Embryonic facial prominence (tissue), 1 donor: ENCODE measurements around the gene RNASEH2A.
"Not testable (repeated sequence)": the region's sequence is repeated elsewhere in the genome, so short reads cannot be mapped to it uniquely, and the experiment has no call there.

ENCODE experiments used
- DNase-seq: peaks from one replicate; pipeline ENCODE4 v3.0.0-alpha.2; 2016; ENCODE audit errors: extremely low spot score

Gene RNASEH2A

DNA sequence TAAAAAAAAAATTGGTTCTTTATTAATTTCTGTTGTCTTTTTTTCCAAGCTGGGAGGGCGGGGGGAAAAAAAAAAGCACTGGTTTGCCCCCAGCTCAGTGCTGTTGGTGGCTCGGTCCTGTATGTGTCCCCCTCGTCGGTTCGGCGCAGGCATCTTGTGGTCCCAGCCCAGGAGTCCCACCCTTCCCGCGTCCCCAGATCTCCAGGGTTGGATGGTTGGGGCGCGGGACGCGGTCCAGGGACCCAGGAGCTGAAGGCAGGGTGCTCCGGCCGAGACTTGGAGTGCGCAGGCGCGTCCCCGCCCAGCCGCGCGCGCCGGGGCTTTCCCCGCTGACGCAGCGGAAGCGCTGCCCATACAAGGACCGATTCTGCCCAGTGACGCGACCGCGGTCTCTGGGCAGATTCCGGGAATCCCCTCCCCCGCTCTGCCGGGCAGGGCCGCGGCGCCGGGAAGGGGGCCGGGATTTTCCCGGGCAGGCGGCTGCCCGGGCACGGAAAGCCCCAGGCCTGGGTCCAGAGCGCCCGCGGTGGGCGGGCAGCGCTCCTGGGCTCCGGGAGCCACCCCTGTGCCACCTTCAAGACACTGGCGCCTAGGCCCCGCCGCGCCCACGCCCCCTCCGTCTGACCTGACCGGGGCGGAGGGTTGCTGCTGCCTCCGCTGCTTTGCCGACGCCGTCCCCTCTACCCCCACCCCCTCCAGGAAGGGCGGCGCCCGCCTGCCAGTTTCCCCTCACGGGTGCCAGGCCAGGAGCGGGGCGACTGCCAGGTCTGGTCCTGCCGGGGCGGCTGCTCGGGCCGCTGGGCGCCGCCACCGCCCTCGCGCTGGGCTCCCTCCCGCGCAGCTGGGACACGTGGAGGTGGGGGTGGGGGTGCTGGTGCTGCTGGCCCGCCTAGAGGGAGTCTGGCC is 12.8 kb upstream of the RNASEH2A start:
- DNase-seq = peak; percentile 86

- DNase-seq = no peak
Measured at GRCh38 chr19:12794196-12794941, 12.0 kb upstream of the RNASEH2A start.

DNA sequence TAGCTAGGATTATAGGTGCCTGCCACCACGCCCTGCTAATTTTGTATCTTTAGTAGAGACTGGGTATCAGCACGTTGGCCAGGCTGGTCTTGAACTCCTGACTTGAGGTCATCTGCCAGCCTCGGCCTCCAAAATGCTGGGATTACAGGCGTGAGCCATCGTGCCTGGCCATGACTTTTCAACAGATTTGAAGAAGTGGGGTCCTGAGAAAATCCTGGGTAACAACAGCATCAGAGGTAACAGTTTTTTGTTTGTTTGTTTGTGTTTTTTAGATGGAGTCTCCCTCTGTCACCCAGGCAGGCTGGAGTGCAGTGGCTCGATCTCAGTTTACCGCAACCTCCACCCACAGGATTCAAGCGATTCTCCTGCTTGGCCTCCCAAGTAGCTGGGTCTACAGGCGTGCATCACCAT is 11.4 kb upstream of the RNASEH2A start:
- no peak for DNase-seq

DNA sequence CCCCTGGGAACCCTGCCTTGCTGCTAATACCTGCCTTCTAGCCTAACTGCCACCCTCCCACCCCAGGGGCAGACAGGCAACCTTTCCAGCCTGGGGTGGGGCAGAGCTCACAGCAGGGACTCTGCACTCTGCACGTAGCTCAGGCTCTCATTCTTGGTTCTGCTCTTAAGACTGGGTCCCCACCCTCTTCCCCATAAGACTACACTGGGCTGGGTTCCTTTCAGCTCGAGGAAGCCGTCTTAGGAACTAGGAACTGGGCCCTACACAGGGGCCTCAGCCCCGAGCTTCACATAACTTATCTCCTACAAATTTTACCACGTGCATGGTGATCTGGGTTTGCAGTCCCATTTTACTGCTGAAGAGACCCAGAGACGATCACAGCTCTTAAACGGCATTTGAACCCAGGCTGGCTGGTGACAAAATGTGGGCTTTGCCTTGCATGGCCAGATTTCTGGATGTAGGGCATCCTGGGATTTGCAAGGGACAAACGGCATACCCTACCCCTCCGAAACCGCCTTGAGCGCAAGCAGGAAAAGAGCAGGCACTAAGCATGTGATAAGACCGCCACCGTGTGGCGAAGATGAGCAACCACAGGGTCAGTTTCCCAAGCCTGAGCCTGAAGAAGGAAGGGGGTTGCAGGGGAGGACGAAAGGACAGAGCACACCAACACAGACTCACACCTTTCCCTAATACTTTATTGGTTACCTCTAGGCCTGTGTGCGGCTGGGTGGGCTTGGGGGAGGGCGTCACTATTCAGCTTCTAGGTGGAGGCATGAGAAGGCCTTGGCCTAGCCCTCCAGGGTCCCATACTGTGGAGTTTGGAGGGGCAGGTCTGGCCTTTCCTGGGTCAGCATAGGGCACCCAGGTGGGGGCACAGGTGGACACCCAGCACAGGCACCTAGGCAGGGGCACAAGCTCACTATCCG is 10.0 kb upstream of the RNASEH2A start:
- no peak for DNase-seq

- DNase-seq = no peak
Measured at GRCh38 chr19:12797141-12797587, 9.2 kb upstream of the RNASEH2A start.

- not testable (repeated sequence) for DNase-seq
Measured at GRCh38 chr19:12797607-12798006, 8.8 kb upstream of the RNASEH2A start.

DNA sequence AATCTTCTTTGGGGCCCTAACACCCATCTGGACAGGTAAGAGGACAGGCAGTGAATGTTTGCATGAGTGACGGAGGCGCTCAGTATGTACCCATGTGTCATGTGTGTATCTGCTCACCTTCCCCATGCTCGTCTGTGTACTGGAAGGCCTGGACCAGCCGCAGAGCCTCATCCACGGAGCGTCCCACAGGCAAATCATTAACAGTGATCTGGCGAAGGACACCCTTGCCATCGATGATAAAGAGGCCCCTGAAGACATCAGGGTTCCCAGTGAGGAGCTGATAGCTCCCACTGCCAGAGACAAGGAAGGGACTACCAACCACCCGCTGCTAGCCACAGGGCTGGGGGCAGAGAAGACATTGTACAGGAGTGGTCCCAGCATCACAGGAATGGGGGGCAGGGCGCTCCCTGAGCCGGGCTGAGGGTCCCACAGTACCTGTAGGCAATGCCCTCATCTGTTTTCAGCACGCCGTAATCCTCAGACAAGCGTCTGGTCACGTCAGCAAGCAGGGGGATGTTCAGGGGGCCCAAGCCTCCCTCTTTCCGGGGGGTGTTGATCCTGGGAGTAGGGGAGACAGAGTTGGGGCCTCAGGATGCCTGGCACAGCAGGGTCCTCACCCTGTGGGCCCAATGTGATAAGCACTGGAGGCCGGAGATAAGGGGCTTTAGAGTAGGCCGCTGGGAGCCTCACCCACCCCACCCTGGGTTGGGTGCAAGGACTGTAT is 6.5 kb upstream of the RNASEH2A start:
- DNase-seq = no peak

DNA sequence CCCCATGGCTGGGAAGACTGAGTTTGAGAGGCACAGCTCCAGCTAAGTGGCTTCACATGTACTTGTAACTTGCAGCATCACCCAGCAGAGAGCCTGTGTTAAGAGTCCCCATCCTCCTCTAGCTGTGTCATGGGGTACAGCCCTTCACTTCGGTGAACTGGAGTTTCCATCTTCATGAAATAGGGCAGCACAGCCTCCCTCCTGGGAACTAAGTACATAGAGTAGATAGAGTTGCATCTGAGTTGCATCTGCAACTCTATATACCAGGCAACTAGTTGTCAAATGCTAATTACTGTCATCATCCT is 6.0 kb upstream of the RNASEH2A start:
- no peak for DNase-seq

DNA sequence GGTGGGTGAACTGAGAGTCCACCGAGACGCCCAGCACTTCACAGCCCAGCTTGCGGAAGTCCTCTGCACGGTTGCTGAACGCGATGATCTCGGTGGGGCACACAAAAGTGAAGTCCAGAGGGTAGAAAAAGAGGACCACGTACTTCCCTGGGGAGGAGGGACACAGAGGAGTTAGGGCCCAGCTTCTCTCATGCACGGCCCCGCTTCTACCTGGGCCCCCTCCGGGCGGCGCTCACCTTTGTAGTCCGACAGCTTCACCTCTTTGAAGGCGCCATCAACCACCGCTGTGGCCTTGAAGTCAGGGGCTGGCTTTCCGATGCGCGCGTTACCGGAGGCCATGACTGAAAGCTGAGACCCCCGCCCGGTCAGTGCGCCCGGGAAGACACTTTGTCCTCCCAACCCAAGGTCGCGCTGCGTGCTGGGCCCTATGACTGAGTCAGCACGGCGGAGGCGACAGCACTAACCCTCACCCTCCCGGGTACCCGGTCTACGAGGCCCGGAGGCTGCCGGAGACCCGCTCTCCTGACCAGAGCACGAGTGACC is 5.4 kb upstream of the RNASEH2A start:
- no peak for DNase-seq

DNA sequence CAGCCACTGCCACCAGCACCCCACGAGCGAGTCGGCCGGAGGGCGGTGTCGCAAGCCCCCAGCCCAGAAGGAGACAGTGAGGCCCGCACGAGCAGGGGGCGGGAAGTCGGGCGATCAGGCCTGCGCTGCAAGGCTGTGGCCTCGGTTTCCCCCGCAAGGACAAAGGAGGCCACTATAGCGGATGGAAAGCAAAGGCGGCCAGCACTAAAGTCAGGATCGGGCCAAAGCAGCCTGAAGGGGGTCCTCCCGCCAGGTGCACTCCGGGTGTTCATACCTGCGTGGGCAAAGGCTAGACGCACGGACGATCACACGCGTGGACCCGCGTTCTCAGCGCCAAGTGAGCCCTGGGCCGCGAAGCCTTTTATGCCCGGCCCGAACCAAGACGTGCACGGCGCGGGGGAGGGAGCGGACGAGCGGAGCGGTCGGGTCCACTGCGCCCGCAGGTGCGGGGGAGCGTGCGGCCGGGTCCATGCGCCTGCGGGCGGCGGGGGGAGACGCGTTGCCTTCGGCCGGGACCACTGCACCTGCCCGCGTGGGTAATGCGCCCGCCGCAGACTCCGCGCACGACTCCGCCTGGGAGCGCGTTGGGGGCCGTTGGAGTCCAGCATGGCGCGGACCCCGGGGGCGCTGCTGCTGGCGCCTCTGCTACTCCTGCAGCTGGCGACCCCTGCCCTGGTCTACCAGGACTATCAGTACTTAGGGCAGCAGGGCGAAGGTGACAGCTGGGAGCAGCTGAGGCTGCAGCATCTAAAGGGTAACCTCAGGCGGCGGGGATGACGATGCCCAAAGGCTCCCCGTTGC is 4.7 kb upstream of the RNASEH2A start, which contains the start of the genes PRDX2 and THSD8:
Gene PRDX2, minus strand, starts transcription at position 335 of the 801 bp plus-strand sequence. CDS start 539 bp downstream, outside the sequence.
Gene THSD8, plus strand, starts transcription at position 604 of the 801 bp plus-strand sequence. Its CDS starts 3 bp downstream, at position 607.
- no peak for DNase-seq

- no peak for DNase-seq
Measured at GRCh38 chr19:12802267-12803106, 3.9 kb upstream of the RNASEH2A start.

- no peak for DNase-seq
Measured at GRCh38 chr19:12804051-12804450, 2.3 kb upstream of the RNASEH2A start.

DNA sequence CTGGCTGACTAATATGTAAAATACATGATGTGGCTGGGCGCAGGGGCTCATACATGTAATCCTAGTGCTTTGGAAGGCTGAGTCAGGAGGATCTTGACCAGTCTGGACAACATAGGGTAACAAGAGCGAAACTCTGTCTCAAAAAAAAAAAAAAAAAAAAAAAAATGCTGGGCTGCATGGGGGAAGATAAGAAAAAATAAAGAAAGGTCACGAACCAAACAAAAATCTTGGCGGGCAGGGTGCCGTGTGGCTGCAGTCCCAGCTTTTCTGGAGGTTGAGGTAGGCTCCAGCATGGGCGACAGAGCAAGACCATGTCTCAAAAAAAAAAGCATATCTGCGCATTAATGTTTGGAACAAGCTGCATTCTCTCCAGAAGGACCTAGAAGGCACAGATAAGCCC is 8.7 kb downstream of the RNASEH2A start:
- no peak for DNase-seq

DNA sequence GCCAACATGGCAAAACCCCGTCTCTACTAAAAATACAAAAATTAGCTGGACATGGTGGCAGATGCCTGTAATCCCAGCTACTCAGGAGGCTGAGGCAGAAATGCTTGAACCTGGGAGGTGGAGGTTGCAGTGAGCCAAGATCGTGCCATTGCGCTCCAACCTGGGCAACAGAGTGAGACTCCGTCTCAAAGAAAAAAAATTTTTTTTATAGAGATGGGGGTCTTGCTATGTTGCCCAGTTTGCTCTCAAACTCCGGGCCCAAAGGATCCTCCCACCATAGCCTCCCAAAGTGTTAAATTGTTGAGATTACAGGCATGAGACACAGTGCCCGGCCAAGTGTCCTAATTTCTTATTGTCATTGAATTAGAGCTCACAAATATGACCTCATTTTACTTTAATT is 10.8 kb downstream of the RNASEH2A start:
- DNase-seq = not testable (repeated sequence)

DNA sequence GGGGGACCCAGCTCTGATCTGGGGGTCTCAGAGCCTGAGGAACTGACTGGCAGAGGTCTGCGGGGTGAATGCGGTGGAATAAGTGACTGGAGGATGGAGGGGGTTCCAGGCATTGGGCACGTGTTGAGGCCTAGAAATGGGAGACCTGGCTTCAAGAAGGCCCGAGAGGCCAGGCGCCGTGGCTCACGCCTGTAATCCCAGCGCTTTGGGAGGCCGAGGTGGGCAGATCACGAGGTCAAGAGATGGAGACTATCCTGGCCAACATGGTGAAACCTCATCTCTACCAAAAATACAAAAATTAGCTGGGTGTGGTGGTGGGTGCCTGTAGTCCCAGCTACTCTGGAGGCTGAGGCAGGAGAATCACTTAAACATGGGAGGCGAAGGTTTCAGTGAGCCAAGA is 11.4 kb downstream of the RNASEH2A start:
- not testable (repeated sequence) for DNase-seq

DNA sequence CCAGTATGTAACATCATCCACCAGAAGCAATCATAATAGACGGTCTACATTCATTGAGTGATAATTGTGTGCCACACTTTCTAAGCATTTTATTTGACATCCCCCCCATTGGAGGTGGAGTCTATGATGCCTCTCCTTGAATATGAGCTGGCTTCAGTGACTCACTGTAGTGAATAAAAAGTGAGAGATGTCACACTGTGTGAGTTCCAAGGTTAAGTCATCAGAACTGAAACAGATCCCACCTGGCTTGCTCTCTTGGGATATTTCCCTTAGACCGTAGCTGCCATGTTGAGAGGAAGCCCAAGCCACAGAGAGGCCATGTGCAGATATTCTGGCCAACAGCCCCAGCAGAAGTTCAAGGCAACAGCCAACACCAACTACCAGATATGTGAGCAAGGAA is 15.4 kb downstream of the RNASEH2A start:
- DNase-seq = no peak

DNA sequence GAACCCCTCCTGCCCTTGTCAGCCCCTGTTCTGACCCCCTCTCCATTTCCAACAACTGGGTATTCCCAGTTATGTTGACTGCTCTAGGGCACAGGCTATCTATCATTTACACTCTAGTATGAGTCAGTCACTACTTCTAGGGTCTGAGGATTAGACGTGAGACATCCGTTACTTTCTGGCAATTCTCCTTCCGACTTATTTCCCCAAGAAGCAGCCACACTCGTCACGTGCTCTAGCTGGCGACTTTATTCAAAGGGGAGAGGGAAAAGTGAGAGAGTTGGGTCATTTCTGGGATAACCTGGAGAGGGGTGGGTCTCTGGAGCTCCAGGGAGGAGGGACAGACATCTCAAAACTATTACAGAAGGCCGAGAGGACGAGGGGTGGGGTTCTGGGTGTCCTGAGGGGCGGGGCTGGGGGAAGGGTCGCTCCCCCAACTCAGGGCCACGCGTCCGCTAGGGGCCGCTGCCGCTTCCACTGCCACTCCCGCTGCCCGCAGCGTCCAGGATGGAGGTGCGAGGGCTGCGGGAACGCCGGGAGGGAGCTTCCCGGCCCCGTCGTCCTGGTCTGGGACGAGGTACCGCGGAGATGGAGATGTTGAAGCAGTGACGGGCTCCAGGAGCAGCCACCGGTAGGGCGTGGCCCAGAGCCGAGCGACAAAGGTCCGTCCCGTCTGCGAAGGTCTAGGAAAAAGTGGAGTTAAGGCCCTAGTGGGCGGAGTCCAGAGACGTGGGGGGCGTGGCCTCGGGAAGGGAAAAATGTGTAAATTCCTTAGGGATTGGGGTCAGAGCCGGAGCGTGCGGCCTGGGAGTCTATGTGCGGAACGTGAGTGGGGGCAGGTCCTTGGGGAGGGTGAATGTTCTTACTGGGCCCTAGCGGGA is 19.1 kb downstream of the RNASEH2A start:
- no peak for DNase-seq

GRCh38 chr19:12828494-12828893 is 22.1 kb downstream of the RNASEH2A start:
- no peak for DNase-seq
